Trophoblast cell (in vitro differentiated cells and primary cell): ENCODE results near the gene DOCK8.

ENCODE experiments used
- DNase-seq, 2 donors: peaks; one replicate each; pipeline ENCODE4 v3.0.0-alpha.2; 2016
- H2AFZ ChIP-seq: 2 replicates; pipeline ENCODE4 v1.6.1; 2013; ENCODE audit warnings: low read length, moderate library complexity, mild to moderate bottlenecking; ENCODE audit not compliant: insufficient read depth, poor library complexity
- H2AK5ac ChIP-seq: 2 replicates; pipeline ENCODE4 v1.6.1; 2013; ENCODE audit warnings: mild to moderate bottlenecking, low read length
- H2BK120ac ChIP-seq: 2 replicates; pipeline ENCODE4 v1.6.1; 2013; ENCODE audit warnings: low read length, mild to moderate bottlenecking, moderate library complexity; ENCODE audit not compliant: insufficient read depth, poor library complexity
- H2BK12ac ChIP-seq: 2 replicates; pipeline ENCODE4 v1.6.1; 2013; ENCODE audit warnings: mild to moderate bottlenecking, low read length, moderate library complexity
- H2BK5ac ChIP-seq: 2 replicates; pipeline ENCODE4 v1.6.1; 2013; ENCODE audit warnings: low read length, low read depth, moderate library complexity, mild to moderate bottlenecking; ENCODE audit not compliant: poor library complexity
- H3K14ac ChIP-seq: 2 replicates; pipeline ENCODE4 v1.6.1; 2013; ENCODE audit warnings: mild to moderate bottlenecking, low read length
- H3K18ac ChIP-seq: 2 replicates; pipeline ENCODE4 v1.6.1; 2013; ENCODE audit warnings: mild to moderate bottlenecking, low read length
- H3K23ac ChIP-seq: 2 replicates; pipeline ENCODE4 v1.6.1; 2013; ENCODE audit warnings: low read length
- H3K27ac ChIP-seq: 2 replicates; pipeline ENCODE4 v1.5.1; 2013; ENCODE audit warnings: low read depth, mild to moderate bottlenecking, inconsistent platforms, low read length, moderate library complexity
- H3K27me3 ChIP-seq: 2 replicates; pipeline ENCODE4 v1.6.1; 2013; ENCODE audit warnings: inconsistent platforms, mild to moderate bottlenecking, low read length, moderate library complexity; ENCODE audit not compliant: insufficient read depth
- H3K36me3 ChIP-seq, 2 experiments: 1 replicate in 1 of 2; 2 replicates in 1 of 2; pipeline ENCODE4 v1.6.1; 2013; ENCODE audit warnings: low read length in 2 of 2, mild to moderate bottlenecking in 2 of 2, moderate library complexity in 1 of 2; ENCODE audit not compliant: insufficient read depth in 2 of 2, control insufficient read depth in 1 of 2
- H3K4ac ChIP-seq: 2 replicates; pipeline ENCODE4 v1.6.1; 2013; ENCODE audit warnings: low read depth, mild to moderate bottlenecking, low read length, moderate library complexity
- H3K4me1 ChIP-seq, 2 experiments: 1 replicate in 1 of 2; 2 replicates in 1 of 2; pipeline ENCODE4 v1.6.1; 2013; ENCODE audit warnings: low read length in 2 of 2, mild to moderate bottlenecking in 2 of 2, moderate library complexity in 1 of 2; ENCODE audit not compliant: insufficient read depth in 2 of 2, control insufficient read depth in 1 of 2
- H3K4me2 ChIP-seq: 2 replicates; pipeline ENCODE4 v1.6.1; 2013; ENCODE audit warnings: inconsistent platforms, mild to moderate bottlenecking, low read length, moderate library complexity
- H3K4me3 ChIP-seq: 2 replicates; pipeline ENCODE4 v1.5.1; 2013; ENCODE audit warnings: mild to moderate bottlenecking, low read depth, low read length, inconsistent platforms
- H3K79me1 ChIP-seq: one replicate; pipeline ENCODE4 v1.6.1; 2013; ENCODE audit warnings: low read length
- H3K79me2 ChIP-seq: 2 replicates; pipeline ENCODE4 v1.6.1; 2013; ENCODE audit warnings: low read length, mild to moderate bottlenecking; ENCODE audit not compliant: control insufficient read depth, insufficient read depth, poor library complexity
- H3K9ac ChIP-seq: 2 replicates; pipeline ENCODE4 v1.6.1; 2013; ENCODE audit warnings: mild to moderate bottlenecking, low read length
- H3K9me3 ChIP-seq: 2 replicates; pipeline ENCODE4 v1.6.1; 2013; ENCODE audit warnings: low read depth, mild to moderate bottlenecking, control low read depth, inconsistent platforms, low read length; ENCODE audit not compliant: insufficient read depth
- H4K12ac ChIP-seq: 2 replicates; pipeline ENCODE4 v1.6.1; 2013; ENCODE audit warnings: low read depth, mild to moderate bottlenecking, low read length, moderate library complexity
- H4K8ac ChIP-seq: 2 replicates; pipeline ENCODE4 v1.6.1; 2013; ENCODE audit warnings: low read depth, mild to moderate bottlenecking, low read length, moderate library complexity
- H4K91ac ChIP-seq: one replicate; pipeline ENCODE4 v1.6.1; 2013; ENCODE audit warnings: low read depth, mild to moderate bottlenecking, low read length, moderate library complexity
- WGBS: extraction: QIAGEN DNeasy Blood & Tissue Kit; methylation state at CpG from one replicate; pipeline ENCODE4 v1.1.7; 2013; ENCODE audit warnings: missing lambda C conversion rate; ENCODE audit not compliant: insufficient read length, insufficient coverage; ENCODE audit errors: extremely low coverage; 5-methylcytosine and 5-hydroxymethylcytosine counted together

DOCK8 gene

DNA sequence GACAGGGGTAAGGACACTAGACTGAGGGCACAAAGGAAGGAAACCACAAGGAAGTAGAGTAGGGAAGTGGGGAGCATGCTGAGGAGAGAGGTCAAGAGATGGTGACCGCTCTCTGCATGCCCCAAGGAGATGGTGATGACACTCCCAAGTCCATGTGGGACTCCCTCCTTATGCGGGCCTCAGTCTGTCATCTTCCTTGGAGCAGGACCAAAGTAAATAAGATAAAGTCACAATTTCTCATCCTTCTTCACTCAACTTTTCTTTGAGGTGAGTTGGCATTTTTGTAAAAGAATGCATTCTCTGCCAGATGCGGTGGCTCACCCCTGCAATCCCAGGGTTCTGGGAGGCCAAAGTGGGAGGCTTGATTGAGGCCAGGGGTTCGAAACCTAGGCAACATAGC, 256.7 kb downstream of the DOCK8 start:
- Histone ChIP-seq H3K27me3 (no peaks in the 10 kb centered on the region), H3K36me3 (no peaks in the 10 kb centered on the region), H3K9me3 (no peaks in the 10 kb centered on the region), H3K4ac (no peak overlapping the region), H2AK5ac (no peak overlapping the region), H2AFZ (no peak overlapping the region), H3K23ac (no peak overlapping the region), H3K79me2 (peaks cover 1% of the 10 kb centered on the region), H4K91ac (no peak overlapping the region), H3K18ac (no peak overlapping the region), H2BK12ac (no peak overlapping the region), H3K27ac (no peak overlapping the region), H4K12ac (no peak overlapping the region), H2BK5ac (no peak overlapping the region), H3K79me1 (peaks cover 5% of the 10 kb centered on the region), H2BK120ac (no peak overlapping the region), H4K8ac (no peak overlapping the region), H3K9ac (no peak overlapping the region), H3K14ac (no peak overlapping the region), H3K4me2 (no peak overlapping the region), H3K4me3 (no peak overlapping the region), H3K4me1 (peaks cover 8 to 12% of the 10 kb centered on the region in 2 experiments)
- no peak for DNase-seq
- no CpG with 5 or more reads among the region's 4 CpGs for WGBS

DNA sequence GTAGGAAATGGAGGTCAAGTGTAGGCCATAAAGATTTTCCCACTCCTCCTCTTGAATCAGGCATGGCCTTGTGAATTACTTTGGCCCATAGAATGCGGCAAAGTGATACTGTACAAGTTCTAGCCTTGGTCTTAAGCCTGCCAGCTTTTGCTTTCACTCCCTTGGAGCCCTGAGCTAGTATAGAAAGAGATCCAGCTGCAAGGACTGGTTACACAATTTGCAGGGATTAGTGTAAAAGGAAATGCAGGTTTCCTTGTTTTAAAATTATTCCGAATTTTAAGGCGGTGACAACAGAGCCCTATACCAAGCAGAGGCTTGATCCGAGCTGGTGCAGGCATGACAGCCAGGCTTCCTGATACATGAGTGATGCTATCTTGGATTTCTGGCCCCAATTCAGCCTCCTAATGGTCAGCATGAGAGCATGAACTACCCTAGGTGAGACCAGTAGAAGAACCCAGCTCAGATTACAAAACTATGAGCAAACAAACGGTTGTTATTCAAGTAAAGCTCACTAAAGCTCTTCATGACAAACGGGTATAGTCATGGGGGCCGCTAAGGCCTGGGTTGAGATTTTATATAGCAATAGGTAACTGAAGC, 257.9 kb downstream of the DOCK8 start:
- Histone ChIP-seq H4K91ac (no peak overlapping the region), H2BK5ac (no peak overlapping the region), H3K4ac (no peak overlapping the region), H3K18ac (no peak overlapping the region), H2BK12ac (no peak overlapping the region), H3K27ac (no peak overlapping the region), H3K4me3 (no peak overlapping the region), H3K79me2 (peaks cover 1% of the 10 kb centered on the region), H2AK5ac (no peak overlapping the region), H3K79me1 (peaks cover 5% of the 10 kb centered on the region), H3K9me3 (no peaks in the 10 kb centered on the region), H3K9ac (no peak overlapping the region), H3K27me3 (no peaks in the 10 kb centered on the region), H4K12ac (no peak overlapping the region), H3K36me3 (no peaks in the 10 kb centered on the region), H3K23ac (no peak overlapping the region), H4K8ac (no peak overlapping the region), H2BK120ac (no peak overlapping the region), H2AFZ (no peak overlapping the region), H3K4me2 (no peak overlapping the region), H3K4me1 (peaks cover 8 to 14% of the 10 kb centered on the region in 2 experiments), H3K14ac (no peak overlapping the region)
- DNase-seq: no peak
- no CpG with 5 or more reads among the region's 7 CpGs for WGBS

DNA sequence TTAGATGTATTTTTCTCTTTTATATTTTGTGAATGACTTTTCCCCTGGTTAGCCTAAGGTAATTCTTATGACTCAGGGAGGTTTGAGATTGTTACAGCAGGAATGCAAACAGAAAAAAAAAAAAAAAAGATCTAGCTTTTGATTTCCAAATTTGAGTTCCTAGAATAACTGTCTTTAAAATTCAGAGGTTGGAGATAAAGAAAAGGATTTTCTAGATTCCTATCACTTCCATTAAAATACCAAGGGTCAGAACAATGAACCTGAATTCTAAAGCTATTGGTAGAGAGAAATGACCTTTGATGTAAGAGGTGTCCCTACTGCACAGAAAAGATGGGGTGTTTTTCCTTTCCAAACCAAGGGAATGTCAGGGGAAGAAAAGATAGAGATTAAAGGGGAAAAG, 262.5 kb downstream of the DOCK8 start:
- H3K14ac ChIP-seq: no peak overlapping the region
- H2AK5ac ChIP-seq: no peak overlapping the region
- H3K23ac ChIP-seq: no peak overlapping the region
- H3K27ac ChIP-seq: no peak overlapping the region
- H3K36me3 ChIP-seq: no peaks in the 10 kb centered on the region
- H2AFZ ChIP-seq: no peak overlapping the region
- no peak overlapping the region for H3K18ac ChIP-seq
- DNase-seq: peak in 1 of 2 donors; percentile 83
- H3K9me3 ChIP-seq: no peaks in the 10 kb centered on the region
- H2BK5ac ChIP-seq: no peak overlapping the region
- H3K4ac ChIP-seq: no peak overlapping the region
- H3K4me2 ChIP-seq: no peak overlapping the region
- H3K4me3 ChIP-seq: no peak overlapping the region
- H4K91ac ChIP-seq: no peak overlapping the region
- no peak overlapping the region for H2BK120ac ChIP-seq
- H2BK12ac ChIP-seq: no peak overlapping the region
- H3K27me3 ChIP-seq: no peaks in the 10 kb centered on the region
- no peak overlapping the region for H4K12ac ChIP-seq
- H3K4me1 ChIP-seq: peaks cover 3 to 11% of the 10 kb centered on the region in 2 experiments
- no peak overlapping the region for H4K8ac ChIP-seq
- H3K79me1 ChIP-seq: peaks cover 5% of the 10 kb centered on the region
- H3K9ac ChIP-seq: no peak overlapping the region
- peaks cover 2% of the 10 kb centered on the region for H3K79me2 ChIP-seq

DNA sequence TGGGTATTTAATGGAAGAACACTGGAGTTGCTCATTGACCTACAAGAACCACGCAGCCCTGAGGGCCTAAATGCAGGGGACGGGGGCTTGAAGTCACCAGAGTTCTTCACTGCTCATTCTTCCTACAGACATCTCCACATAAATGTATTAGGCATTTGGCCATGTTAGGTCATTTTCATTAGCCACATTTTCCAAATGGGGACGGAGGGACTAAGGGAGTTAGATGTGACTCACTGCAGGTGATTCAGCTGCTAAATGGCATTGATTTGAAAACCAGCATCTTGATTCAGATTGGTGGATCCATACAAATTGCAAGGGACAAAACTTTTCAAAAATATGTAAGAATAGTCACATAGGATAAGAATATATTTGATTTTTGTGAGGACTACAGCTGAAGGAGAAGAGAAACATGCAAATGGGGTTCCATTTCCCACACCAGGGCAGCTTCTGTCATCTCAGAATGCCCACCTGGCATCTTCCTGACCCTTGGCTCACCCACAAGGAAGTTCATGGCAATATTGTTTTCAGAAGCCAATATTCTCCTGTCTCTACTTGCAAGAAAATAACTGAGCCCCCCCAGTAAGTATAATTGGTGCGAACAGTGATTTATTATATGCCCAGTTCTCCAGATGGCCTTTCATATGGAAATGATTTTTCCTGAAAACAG, 264.8 kb downstream of the DOCK8 start:
- Histone ChIP-seq H3K18ac (no peak overlapping the region), H3K9me3 (no peaks in the 10 kb centered on the region), H3K79me2 (peaks cover 2% of the 10 kb centered on the region), H3K4me2 (no peak overlapping the region), H4K12ac (no peak overlapping the region), H2BK12ac (no peak overlapping the region), H3K9ac (no peak overlapping the region), H3K27ac (no peak overlapping the region), H2AFZ (no peak overlapping the region), H3K27me3 (no peaks in the 10 kb centered on the region), H2BK120ac (no peak overlapping the region), H3K23ac (no peak overlapping the region), H3K4ac (no peak overlapping the region), H4K8ac (no peak overlapping the region), H3K14ac (no peak overlapping the region), H3K4me1 (peaks cover 3 to 11% of the 10 kb centered on the region in 2 experiments), H3K36me3 (no peaks in the 10 kb centered on the region), H3K4me3 (no peak overlapping the region), H2AK5ac (no peak overlapping the region), H4K91ac (no peak overlapping the region), H2BK5ac (no peak overlapping the region), H3K79me1 (peaks cover 5% of the 10 kb centered on the region)
- no CpG with 5 or more reads among the region's 4 CpGs for WGBS
- peak in 1 of 2 donors; percentile 56 for DNase-seq
